ENCODE data around the gene DESI1.
"Not testable (repeated sequence)": the region's sequence is repeated elsewhere in the genome, so short reads cannot be mapped to it uniquely, and the experiment has no call there.

The DESI1 gene

GRCh38 chr22:41631615-41632014 is 10.8 kb upstream of the DESI1 start:
- not testable (repeated sequence) for DNase-seq

DNA sequence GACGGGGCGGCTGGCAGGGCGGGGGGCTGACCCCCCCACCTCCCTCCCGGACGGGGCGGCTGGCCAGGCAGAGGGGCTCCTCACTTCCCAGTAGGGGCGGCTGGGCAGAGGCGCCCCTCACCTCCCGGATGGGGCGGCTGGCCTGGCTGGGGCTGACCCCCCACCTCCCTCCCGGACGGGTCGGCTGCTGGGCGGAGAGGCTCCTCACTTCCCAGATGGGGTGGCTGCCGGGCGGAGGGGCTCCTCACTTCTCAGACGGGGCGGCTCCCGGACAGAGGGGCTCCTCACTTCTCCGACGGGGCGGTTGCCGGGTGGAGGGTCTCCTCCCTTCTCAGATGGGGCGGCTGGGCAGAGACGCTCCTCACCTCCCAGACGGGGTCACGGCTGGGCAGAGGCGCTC is 10.3 kb upstream of the DESI1 start:
- DNase-seq, result not testable (repeated sequence)

- DNase-seq, result no peak
Observed at GRCh38 chr22:41625577-41625976, 4.7 kb upstream of the DESI1 start.

- DNase-seq, result no peak
Observed at GRCh38 chr22:41621911-41622179, 1.0 kb upstream of the DESI1 start.

- peak; percentile 99 for DNase-seq
Observed at GRCh38 chr22:41621099-41621910, 462 bp upstream of the DESI1 start, which contains the start of gene XRCC6. XRCC6 (plus strand) TSS chr22:41621295; CDS start chr22:41622005, 710 bp downstream.

GRCh38 chr22:41619979-41620588 is 759 bp downstream of the DESI1 start:
- peak; percentile 34 to 71 for DNase-seq

DNA sequence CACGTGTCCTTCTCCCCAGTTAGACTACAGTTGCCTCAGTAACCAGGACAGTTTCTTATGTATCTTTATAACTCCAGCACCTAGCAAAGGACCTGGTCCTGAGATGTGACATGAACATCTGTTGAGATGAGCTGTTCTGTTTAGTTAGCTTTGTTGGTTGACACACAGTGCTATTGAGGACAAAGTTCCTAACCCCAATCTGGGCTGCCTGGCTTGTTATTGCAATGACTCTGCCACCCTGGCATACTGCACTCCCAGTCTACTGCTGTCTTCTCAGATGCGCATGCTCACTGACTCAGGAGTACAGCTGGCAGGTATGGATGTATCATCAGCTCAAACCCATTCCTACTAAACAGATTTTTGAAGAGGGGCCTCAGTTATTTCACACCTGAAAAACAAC is 7.4 kb downstream of the DESI1 start:
- DNase-seq, result no peak

- DNase-seq, result no peak
Observed at GRCh38 chr22:41612603-41613306, 8.1 kb downstream of the DESI1 start.

GRCh38 chr22:41608386-41608785 is 12.5 kb downstream of the DESI1 start:
- DNase-seq, result no peak

DNA sequence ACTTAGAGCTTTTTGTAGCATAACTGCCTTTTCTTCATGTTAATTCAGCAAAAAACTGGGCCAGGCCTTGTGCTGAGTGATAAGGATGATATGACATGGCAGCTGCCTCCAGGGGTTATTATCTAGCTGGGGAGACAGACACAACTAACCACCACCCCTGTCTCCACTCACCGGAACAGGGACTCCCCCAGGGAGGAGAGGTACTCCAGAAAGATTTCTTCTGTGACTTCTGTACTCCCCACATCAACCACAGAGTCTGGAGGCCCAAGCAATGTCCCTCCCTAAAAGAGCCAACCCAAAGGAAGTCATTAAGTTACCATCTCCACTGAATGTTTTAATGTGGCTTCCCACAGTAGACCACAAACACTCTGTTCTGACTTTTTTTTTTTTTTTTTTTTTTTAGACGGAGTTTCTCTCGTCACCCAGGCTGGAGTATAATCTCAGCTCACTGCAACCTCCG is 16.9 kb downstream of the DESI1 start:
- DNase-seq, result no peak

DNA sequence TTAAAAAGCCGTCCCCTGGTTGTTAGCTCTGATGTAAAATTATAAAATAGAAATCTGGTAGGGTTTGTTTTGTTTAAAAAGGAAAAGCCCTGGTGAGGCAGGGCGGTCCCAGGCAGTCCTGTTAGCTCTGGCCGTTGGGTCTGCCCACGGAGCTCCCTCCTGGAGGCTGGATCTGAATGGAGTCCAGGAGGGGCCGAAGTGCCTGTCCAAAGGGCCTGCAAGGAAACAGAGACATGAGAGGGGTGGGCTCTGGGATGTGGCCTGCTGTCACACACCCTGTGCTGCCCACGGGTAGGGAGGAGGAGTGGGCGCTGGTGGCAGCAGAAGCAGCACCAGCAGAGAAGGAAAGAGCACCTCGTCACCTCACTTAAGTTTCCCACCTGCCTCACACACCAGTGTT is 19.9 kb downstream of the DESI1 start:
- DNase-seq, result no peak

DNA sequence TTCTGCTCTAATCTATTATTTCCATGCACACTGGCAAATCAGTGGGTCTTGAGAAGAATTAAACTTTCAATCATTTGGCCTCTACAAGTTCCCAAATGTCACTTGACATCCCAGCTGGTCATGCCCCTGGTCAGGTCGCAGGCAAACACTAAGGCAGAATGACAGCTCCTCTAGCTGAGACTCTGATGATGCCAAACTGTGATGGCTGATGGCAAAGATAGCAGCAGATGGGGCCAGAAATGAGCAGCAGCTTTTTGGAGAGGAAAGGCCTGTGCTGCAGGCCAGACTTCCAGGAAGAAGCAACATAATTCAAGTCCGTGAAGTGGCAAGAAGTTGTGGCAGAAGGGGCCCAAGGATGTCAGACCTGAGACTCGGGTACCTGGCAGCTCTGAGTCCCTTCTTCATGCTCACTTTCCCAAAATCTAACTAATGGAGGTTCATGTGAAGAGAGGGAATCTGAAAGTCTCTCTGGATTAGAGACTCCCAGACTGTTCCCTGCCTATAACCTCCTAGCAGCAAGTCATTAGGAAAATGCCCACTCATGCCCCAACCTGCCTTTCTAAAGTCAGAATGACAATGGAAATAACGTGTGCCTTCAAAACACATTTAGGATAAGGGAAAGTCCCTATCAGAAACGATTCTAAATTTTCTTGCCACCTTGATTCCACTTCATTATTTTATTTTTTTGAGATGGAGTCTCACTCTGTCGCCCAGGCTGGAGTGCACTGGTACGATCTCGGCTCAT is 21.8 kb downstream of the DESI1 start:
- DNase-seq, result no peak

- no peak for DNase-seq
Observed at GRCh38 chr22:41598081-41598480, 22.8 kb downstream of the DESI1 start.

- no peak for DNase-seq
Observed at GRCh38 chr22:41597635-41597953, 23.2 kb downstream of the DESI1 start.

DNA sequence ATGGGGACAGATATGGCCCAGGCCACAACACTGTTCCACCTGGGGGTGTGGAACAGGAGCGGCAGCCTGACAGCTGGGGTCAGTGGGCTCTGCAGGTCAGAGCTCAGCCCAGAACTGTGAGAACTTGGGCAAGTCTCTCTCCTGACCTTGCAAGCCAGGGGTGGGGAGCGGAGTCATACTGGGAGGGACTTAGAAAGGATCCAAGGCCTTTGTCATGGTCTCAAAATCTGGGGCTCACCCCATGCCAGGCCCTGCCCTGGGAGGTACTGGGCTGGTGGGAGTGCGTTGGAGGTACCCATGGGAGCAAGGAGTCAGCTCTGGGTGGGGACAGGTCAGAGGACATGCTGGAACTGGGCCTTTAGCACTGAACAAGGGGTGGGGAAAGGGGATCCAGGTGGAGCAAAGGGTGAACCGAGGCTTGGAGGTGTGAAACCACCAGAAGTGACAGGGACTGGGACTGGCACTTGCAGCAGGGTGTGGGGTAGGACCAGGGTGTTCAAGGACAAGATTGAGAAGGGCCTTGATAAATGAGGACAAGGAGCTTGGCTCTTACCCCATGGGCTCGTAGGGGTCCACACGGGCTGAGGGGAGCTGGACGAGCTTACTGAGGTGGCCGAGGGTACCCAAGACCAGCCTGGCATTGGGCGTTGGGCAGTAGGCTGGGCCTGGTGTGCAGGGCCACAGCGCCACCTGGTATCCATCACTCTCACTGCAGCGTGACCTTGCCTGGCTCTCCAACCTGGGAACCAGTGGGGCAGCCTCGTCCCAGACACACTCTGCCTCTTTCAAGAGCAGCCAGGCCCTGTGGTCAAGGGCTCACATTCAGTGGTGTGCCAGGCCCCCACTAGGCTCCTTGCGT is 23.8 kb downstream of the DESI1 start:
- peak; percentile 4 to 53 for DNase-seq

- no peak for DNase-seq
Observed at GRCh38 chr22:41595703-41596102, 25.1 kb downstream of the DESI1 start.

DNA sequence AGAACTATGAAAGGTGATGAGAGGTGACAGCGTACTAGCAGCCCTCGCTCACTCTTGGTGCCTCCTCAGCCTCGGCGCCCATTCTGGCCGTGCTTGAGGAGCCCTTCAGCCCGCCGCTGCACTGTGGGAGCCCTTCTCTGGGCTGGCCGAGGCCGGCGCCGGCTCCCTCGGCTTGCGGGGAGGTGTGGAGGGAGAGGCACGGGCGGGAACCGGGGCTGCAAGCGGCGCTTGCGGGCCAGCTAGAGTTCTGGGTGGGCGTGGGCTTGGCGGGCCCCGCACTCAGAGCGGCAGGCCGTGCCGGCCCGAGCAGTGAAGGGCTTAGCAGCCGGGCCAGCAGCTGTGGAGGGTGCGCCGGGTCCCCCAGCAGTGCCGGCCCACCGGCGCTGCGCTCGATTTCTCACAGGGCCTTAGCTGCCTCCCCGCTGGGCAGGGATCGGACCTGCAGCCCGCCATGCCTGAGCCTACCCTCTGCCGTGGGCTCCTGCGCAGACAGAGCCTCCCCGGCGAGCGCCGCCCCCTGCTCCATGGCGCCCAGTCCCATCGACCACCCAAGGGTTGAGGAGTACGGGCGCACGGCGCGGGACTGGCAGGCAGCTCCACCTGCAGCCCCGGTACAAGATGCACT is 27.4 kb downstream of the DESI1 start:
- DNase-seq, result not testable (repeated sequence)

GRCh38 chr22:41589391-41590241 is 31.2 kb downstream of the DESI1 start, which contains the start of gene PMM1:
PMM1 (minus strand) TSS chr22:41589840; CDS start chr22:41589805, 35 bp downstream.
- peak; percentile 99 to 100 for DNase-seq

GRCh38 chr22:41587347-41587723 is 33.5 kb downstream of the DESI1 start:
- DNase-seq, result no peak

- DNase-seq, result no peak
Observed at GRCh38 chr22:41585898-41586297, 34.9 kb downstream of the DESI1 start.

- DNase-seq, result no peak
Observed at GRCh38 chr22:41584881-41585280, 36.0 kb downstream of the DESI1 start.
